ENCODE measurements around the gene SIN3A.

DNA sequence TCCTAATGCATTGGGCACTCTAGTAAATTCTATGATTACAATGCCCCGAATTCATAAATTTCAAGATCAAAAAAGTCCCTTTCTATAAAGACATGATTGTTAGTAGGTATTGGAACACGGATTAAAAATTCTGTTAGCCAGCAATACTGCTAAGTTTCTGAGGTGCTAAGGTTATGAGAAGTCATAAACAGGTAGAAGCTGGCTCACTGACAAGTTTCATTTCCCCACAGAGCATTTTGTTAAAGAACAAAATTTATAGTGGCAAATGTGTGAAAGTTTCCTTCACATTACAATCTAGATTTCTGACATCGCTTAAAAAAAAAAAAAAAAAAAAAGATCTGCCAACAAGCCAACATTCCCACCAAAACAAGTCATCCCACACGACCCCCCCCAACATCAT lies 70.7 kb downstream of the SIN3A start:
- TF ChIP-seq, protein P1, sequence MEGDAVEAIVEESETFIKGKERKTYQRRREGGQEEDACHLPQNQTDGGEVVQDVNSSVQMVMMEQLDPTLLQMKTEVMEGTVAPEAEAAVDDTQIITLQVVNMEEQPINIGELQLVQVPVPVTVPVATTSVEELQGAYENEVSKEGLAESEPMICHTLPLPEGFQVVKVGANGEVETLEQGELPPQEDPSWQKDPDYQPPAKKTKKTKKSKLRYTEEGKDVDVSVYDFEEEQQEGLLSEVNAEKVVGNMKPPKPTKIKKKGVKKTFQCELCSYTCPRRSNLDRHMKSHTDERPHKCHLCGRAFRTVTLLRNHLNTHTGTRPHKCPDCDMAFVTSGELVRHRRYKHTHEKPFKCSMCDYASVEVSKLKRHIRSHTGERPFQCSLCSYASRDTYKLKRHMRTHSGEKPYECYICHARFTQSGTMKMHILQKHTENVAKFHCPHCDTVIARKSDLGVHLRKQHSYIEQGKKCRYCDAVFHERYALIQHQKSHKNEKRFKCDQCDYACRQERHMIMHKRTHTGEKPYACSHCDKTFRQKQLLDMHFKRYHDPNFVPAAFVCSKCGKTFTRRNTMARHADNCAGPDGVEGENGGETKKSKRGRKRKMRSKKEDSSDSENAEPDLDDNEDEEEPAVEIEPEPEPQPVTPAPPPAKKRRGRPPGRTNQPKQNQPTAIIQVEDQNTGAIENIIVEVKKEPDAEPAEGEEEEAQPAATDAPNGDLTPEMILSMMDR (IDR thresholded peaks at IDR 0.05; ENCODE audit: insufficient read depth, low read depth, low read length) = no peak
- TF ChIP-seq EZH2 (IDR thresholded peaks at IDR 0.05; ENCODE audit: insufficient read depth, low read length) = no peak
